Fibroblast of villous mesenchyme (primary cell): Measurements from ENCODE around the gene KIAA1191. TPM values are rescaled to one million over a fixed set of nuclear protein-coding genes. Genes with fewer than 3 reads are reported as not detected.

ENCODE experiments used
- DNase-seq: peaks from one replicate; pipeline ENCODE4 v3.0.0-alpha.2; 2010; ENCODE audit warnings: low read depth
- H3K4me3 ChIP-seq: 2 replicates; pipeline ENCODE4 v1.5.1; 2011; ENCODE audit warnings: low read depth, mild to moderate bottlenecking, low read length
- CTCF ChIP-seq: IDR thresholded peaks from 2 replicates; pipeline ENCODE4 v1.5.1; 2012; ENCODE audit warnings: low read depth, mild to moderate bottlenecking, low read length; ENCODE audit not compliant: insufficient read depth
- total RNA-seq: library from RNA; depleted of rRNA; stranded (reverse); fragments of >200 nt; gene quantifications from 2 replicates; pipeline ENCODE4 v1.2.3, GENCODE V29; 2012

KIAA1191 gene
- total RNA-seq, 1 donor, result 107 TPM

GRCh38 chr5:176341325-176342157, 20.0 kb downstream of the KIAA1191 start:
- DNase-seq, result no peak
- TF ChIP-seq CTCF, result no peak

GRCh38 chr5:176339304-176339703, 22.3 kb downstream of the KIAA1191 start:
- DNase-seq, result no peak
- no peak for TF ChIP-seq CTCF
- no peak overlapping the region for H3K4me3 ChIP-seq

More at GRCh38 chr5:176341325-176342157, 20.0 kb downstream of the KIAA1191 start:
- no peak overlapping the region for H3K4me3 ChIP-seq

- TF ChIP-seq CTCF, result no peak
- DNase-seq, result peak; percentile 24
- no peak overlapping the region for H3K4me3 ChIP-seq
These were observed 23.7 kb downstream of the KIAA1191 start for GRCh38 chr5:176337913-176338312.

- no peak for TF ChIP-seq CTCF
- no peak overlapping the region for H3K4me3 ChIP-seq
- no peak for DNase-seq
These were observed 27.4 kb downstream of the KIAA1191 start for GRCh38 chr5:176334031-176334770.

GRCh38 chr5:176320577-176320976, 41.0 kb downstream of the KIAA1191 start:
- no peak for DNase-seq
- H3K4me3 ChIP-seq, result no peak overlapping the region
- no peak for TF ChIP-seq CTCF

GRCh38 chr5:176319827-176320554, 41.6 kb downstream of the KIAA1191 start:
- TF ChIP-seq CTCF, result peak; percentile 26
- no peak overlapping the region for H3K4me3 ChIP-seq
- no peak for DNase-seq
